SW480 (cell line): ENCODE data around the gene CKMT2.

Experiments used
- DNase-seq: peaks from one replicate; pipeline ENCODE4 v3.0.0-alpha.2; 2016; ENCODE audit warnings: low spot score

The CKMT2 gene

DNA sequence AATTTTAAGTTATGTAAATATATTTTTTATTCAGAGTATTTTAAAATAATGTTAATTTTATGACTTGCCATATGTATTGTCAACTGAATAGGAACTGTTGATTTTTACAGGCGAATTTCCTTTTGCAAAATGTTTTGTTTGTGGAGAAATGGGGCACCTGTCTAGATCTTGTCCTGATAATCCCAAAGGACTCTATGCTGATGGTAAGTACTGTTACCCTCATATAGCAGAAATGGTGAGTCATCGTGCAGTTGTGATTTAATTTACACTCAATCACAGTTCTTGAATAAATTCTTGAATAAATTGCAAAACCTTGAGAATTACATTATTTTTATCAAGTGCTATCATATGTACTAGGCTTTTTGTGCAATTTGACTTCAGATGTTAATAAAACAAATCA lies 75.7 kb downstream of the CKMT2 start:
- no peak for DNase-seq

DNA sequence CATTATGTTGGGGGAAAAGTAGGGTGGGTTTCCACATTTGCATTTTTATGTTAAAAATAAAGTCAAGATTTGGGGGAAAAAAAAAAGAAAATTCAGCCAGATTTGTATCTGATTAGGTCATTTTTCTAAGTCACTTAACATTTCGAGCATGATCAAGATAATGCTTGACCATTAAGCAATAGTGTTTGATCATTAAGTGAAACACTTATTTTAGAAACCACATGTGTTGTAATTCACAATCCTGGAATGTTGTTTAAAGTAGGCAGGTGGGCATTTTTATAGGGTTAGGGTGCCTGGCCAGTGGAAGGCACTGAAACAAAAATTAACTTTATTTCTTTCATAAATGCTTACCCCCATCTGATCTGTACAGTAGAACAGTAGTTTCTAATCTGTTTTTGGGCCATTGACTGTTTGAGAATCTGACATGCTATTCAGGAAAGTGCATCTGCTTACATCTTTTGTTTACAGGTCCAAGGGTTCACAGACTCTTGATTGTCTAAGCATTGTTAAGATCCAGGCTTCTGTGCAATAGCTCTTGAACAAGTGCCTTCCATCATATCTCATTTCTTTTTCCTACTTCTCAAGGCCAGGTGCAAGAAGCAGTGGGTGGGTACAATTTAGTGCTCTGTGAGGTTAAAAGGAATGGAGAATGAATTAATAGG lies 77.4 kb downstream of the CKMT2 start:
- DNase-seq = no peak

DNA sequence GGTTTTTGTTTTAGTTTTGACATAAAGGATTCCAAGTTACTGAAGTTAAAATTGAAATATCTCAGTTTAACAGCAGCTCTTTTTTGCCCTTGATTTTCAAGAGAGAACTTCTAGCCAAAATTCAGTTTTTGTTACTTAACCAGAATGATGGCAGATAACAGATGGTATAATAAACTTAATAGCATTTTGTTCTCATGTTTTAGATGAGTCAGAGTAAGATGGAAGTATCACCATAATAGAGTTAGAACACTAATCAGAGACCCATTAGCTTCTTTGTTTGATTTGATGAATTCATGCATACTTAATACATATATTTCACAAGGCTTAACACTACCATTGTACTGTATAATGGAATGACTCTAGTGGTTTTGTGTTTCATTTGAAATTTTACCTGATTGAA lies 80.2 kb downstream of the CKMT2 start:
- no peak for DNase-seq

DNA sequence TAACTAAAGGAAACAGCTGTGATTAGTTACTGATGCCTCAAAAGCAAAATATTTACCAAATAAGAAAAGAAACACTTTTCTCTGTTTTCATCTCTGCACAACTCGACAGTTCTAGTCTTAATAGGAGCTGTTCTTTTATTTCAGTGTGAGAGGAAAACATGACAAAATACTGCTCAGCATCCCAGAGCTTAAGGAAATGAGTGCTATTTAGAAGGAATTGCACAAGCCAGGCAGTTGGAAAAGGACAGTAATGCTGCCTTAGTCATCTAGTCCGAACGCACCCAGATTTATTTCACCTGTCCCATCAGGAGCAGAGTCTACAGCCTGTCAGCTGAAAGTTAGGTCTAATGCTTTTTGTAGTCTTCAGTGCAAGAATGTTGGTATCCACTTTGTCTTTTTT lies 80.6 kb downstream of the CKMT2 start:
- DNase-seq = no peak

DNA sequence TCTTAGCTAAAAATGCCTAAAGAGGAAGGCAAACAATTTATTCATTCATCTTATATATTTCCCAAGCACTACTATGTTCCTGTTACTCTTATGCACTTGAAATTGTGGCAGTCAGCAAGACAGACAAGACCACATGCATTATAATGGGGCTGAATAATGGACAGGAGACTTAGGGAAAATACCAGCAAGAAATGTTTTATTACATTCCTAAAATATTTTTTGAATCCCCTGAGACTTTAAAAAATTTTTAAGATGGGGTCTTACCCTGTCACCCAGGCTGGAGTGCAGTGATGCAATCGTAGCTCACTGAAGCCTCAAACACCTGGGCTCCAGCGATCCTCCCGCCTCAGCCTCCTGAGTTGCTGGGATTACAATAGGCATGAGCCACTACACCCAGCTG lies 81.5 kb downstream of the CKMT2 start:
- no peak for DNase-seq

DNA sequence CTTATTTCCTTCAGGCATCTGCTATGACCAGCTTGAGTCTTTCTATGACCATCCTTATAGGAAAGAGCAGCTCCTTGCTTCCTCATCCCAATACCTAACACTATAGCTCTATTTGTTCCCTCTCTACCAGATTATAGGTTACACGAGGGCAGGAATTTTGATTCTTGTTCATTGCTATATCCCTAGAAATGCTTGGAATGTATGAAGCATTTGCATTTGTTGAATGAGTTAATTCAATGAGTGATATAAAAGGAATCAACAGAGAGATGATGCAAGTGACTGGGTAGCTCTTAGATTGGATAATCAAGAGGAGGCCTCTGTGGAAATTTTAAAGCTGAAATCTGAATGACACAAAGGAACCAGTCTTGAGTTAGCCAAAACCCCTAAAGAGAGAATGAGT lies 82.2 kb downstream of the CKMT2 start:
- no peak for DNase-seq

DNA sequence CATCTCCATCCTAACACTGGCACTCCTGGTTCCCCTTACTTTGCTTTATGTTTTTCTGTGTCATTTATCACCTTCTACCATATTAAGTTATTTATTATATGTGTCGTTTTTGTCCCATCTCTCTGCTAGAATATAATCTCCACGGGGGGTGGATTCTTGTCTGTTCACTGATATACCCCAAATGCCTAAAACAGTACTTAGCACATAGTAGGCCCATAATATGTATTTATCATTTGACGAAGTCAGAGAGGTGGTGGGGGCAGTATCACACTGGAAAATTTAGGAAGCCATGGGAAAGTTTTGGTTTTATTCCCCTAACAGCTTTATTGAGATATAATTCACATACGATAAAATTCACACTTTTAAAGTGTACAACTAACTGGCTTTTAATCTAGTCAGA lies 82.7 kb downstream of the CKMT2 start:
- DNase-seq = no peak
